HG03432 (cell line): ENCODE measurements around the gene IFT172.
"Not testable (repeated sequence)": the region's sequence is repeated elsewhere in the genome, so short reads cannot be mapped to it uniquely, and the experiment has no call there.

Experiments
- ATAC-seq: cut with Tn5 transposase; IDR thresholded peaks from one replicate; pipeline ENCODE4 v1.9.1; 2021; ENCODE audit warnings: mild to moderate bottlenecking, moderate library complexity; ENCODE audit not compliant: unreplicated experiment

Gene IFT172

GRCh38 chr2:27489498-27490397 is at the start of gene IFT172:
Gene IFT172, minus strand, starts transcription at chr2:27489743. Its CDS starts 90 bp downstream, at chr2:27489653.
- peak; percentile 95 for ATAC-seq

GRCh38 chr2:27538839-27539450 is 49.4 kb upstream of the IFT172 start:
- not testable (repeated sequence) for ATAC-seq

- ATAC-seq, result no peak
Measured at GRCh38 chr2:27537287-27537686, 47.7 kb upstream of the IFT172 start.

- no peak for ATAC-seq
Measured at GRCh38 chr2:27531983-27532382, 42.4 kb upstream of the IFT172 start.

GRCh38 chr2:27527182-27527581 is 37.6 kb upstream of the IFT172 start:
- no peak for ATAC-seq

- no peak for ATAC-seq
Measured at GRCh38 chr2:27522400-27522945, 32.9 kb upstream of the IFT172 start.

- no peak for ATAC-seq
Measured at GRCh38 chr2:27520316-27520715, 30.8 kb upstream of the IFT172 start.

GRCh38 chr2:27518782-27519113 is 29.2 kb upstream of the IFT172 start:
- ATAC-seq, result no peak

GRCh38 chr2:27518113-27518781 is 28.7 kb upstream of the IFT172 start:
- no peak for ATAC-seq

GRCh38 chr2:27509326-27509725 is 19.8 kb upstream of the IFT172 start:
- no peak for ATAC-seq

- no peak for ATAC-seq
Measured at GRCh38 chr2:27507293-27507692, 17.8 kb upstream of the IFT172 start.

- ATAC-seq, result no peak
Measured at GRCh38 chr2:27506587-27506986, 17.0 kb upstream of the IFT172 start.

- no peak for ATAC-seq
Measured at GRCh38 chr2:27502142-27502541, 12.6 kb upstream of the IFT172 start.

GRCh38 chr2:27501042-27501441 is 11.5 kb upstream of the IFT172 start:
- ATAC-seq, result no peak

GRCh38 chr2:27498975-27499374 is 9.4 kb upstream of the IFT172 start:
- no peak for ATAC-seq

GRCh38 chr2:27497288-27497627 is 7.7 kb upstream of the IFT172 start:
- ATAC-seq, result no peak

- no peak for ATAC-seq
Measured at GRCh38 chr2:27496357-27497287, 7.1 kb upstream of the IFT172 start, which contains the start of gene GCKR. Gene GCKR, plus strand, starts transcription at chr2:27496839. Its CDS starts 66 bp downstream, at chr2:27496905.

- ATAC-seq, result no peak
Measured at GRCh38 chr2:27495840-27496356, 6.4 kb upstream of the IFT172 start.

- no peak for ATAC-seq
Measured at GRCh38 chr2:27494944-27495554, 5.5 kb upstream of the IFT172 start, which contains the start of gene FNDC4. Gene FNDC4, minus strand, starts transcription at chr2:27495200. Its CDS starts 521 bp downstream, at chr2:27494679.
